ENCODE measurements around the gene RANBP3L.
"Not testable (repeated sequence)": the region's sequence is repeated elsewhere in the genome, so short reads cannot be mapped to it uniquely, and the experiment has no call there.

The RANBP3L gene, protein sequence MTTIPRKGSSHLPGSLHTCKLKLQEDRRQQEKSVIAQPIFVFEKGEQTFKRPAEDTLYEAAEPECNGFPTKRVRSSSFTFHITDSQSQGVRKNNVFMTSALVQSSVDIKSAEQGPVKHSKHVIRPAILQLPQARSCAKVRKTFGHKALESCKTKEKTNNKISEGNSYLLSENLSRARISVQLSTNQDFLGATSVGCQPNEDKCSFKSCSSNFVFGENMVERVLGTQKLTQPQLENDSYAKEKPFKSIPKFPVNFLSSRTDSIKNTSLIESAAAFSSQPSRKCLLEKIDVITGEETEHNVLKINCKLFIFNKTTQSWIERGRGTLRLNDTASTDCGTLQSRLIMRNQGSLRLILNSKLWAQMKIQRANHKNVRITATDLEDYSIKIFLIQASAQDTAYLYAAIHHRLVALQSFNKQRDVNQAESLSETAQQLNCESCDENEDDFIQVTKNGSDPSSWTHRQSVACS

DNA sequence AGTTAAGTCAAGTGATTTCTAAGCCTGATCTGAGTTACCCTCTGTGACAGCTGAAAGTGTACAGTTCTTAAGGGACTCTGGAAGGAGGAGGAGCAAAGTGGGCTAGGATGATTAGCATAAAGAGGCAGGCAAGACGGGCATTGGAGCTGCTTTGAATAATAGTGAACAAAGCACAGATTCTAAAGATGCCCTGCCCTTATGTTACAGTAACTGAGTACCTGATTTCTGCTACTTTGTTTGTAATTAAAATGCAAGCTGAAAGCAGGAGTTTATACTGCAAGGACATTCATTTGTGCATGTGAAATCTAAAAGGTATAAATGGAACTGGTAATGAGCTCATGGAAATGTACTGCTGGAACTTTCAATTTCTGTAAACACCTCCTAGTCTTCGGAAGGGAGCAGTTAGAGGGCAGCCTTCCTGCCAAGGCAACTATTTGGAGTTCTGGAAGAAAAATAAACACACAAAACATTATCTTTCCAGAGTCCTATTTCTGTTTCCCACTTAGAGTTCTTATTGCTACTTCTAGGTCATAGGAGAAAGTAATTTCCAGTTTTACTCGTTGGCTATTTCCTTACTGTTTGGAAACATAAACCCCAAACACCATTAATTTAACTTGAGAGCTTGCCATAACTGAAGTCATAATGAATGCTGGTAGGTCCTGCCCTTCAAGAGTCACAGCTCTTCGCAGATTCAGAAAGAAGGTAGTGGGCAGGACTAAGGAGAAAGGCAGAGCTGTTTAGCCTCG, at the start of gene RANBP3L:
Gene RANBP3L (minus strand): TSS at position 45 of the 746 bp plus-strand sequence. CDS start 486 bp downstream, outside the sequence.
- no peak for DNase-seq

DNA sequence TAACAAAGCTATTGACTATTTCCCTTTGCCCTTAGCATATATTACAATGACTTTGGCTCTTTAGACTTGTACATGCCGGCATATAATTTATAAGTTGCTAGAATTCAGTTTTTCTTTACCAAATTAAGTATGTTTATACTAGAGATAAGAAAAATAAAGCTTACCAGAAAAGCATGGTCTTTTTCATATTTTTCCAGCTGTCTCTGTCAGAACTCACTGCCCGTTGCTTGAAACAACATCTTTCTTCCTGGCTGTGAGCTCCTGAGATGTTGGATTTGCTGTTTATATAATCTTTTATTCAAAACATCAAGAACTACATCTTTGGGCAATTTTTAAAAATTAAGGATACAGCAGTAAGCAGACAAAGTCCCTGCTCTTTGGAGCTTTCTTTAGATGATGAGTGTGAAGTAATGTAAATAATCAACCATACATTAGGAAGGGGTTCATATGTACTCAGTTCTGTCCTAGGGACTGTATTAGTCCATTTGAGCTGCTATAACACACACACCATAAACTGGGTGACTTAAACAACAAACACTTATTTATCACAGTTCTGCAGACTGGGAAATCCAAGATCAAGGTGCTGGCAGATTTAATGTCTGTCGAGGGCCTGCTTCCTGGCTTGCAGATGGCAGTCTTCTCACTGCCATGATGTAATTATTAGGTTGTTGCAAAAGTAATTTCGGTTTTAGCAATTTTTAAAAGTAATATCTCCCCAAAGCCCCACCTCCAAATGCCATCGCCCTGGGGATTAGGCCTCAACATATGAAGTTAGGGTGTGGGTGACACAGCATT, 45.4 kb upstream of the RANBP3L start:
- DNase-seq = no peak

DNA sequence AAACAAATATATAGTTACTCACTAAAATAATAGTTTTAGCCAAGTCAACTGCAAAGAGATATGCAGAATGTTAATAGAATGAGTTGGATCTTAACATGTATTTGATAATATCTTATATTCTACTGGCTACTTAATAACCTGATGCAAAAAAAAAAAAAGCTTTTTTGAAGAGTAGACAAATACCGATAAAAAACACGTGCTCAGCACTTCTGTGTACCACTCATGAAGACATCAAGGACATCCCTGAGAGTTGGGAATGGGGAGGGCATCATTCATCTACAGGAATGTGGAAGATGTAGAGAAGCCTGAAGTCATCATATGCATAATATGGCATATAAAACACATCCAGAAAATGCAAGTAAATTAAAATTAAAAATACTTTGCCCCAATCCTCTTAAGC, 43.2 kb upstream of the RANBP3L start:
- no peak for DNase-seq

GRCh38 chr5:36341720-36342119, 40.0 kb upstream of the RANBP3L start:
- DNase-seq = not testable (repeated sequence)

DNA sequence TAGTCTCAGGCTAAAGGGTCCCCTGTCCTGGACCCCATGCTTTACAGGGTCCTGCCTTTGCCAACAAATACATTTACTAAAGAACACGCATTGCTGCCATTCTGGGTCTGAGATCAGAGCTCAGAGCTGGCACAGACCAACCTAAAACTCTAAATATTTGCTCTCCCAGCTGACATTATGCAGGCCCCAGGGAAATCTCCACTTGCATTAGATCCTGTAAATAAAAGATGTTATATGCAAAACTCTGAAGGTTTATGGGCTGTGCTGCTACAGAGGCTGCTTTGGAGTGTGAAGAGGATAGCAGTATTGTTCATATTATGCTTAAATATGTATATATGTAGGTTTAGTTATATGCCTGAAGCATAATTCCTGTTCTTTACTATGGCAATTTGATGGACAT, 35.9 kb upstream of the RANBP3L start:
- DNase-seq = no peak

- no peak for DNase-seq
Observed at GRCh38 chr5:36334315-36334714, 32.6 kb upstream of the RANBP3L start.

DNA sequence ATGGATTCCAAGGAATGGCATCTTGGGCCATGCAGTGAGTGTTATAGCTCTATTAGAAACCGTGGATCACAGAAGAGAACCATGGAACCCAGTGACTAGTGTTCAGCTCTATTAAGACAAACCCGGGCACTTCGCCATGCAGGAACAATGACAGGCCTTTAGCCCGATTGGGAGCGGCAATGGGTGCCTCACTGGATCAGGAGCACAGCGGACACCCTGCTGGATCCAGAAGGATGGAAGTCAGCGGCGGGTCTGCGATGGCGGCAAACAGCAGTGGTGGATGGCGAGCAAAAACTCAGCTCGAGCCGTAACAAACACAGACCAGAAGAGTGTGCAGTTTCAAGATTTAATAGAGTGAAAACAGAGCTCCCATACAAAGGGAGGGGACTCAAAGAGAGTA, 31.0 kb upstream of the RANBP3L start:
- not testable (repeated sequence) for DNase-seq

GRCh38 chr5:36325196-36325595, 23.5 kb upstream of the RANBP3L start:
- no peak for DNase-seq

DNA sequence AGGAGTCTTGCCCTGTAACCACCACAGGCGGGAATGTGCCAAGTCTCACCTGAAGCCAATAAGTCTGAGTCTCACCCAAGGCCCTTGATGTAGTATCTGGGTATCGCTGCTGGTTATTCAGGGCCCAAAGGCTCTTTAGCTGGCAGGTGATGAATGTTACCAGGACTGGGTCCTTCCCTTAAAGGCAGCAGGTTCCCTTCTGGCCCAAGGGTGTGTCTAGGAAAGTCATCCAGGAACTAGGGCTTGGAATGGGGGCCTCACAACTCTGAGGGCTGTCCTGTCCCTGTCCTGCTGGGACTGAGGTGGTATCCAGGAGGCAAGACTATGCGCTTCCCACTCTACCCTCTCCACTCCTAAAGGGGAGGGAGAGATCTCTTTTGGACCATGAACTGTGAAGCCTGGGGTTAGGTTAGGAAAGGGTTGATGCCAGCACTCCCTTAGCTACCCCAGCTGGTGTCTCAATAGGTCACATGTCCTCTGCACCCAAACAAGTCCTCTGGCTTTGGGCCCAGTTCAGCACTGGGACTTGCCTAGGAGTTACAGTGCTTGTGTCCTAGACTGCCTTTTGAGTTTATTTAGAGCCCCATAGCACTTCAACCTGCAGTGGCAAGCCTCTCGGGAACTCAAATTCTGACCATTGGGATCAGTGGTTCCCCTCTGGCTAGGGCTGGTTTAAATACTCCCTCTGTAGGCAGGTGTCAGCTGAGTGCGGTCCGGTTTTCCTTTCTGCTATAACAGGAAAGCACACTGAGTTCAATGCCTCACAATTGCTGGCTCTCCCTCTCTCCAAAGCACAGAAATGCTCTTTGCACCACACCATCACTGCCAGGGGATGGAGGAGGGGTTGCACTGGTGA, 22.5 kb upstream of the RANBP3L start:
- DNase-seq = no peak

DNA sequence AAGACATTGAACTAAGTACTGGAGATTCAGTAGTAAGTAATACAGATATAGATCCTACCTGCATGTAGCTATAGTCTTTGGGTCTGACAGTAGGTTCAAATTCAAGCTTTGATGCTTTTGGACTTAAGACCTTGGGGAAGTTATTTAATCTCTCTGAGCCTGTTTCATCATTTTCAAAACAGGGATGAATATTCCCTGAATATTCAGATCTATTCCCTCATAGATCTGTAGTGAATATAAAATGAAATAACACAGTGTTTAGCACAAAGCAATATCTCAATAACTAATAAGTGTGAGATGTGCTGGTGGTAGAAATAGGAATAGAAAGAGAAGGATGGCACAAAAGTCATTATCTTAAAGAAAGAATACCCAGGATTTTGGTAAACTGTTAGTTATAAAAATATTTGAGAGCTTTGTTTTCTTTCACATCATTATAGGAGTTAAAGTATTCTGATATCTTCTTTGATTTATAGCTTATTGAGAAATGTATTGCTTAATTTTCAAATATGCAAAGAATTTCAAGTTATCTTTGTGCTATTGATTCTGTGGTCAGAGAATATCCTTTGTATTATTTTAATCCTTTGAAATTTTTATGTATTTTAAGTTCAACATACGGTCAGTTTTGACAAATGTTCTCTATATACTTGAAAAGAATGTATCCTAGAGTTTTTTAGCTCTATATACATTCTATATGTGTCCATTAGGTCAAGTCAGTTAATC, 11.4 kb upstream of the RANBP3L start:
- DNase-seq = no peak

GRCh38 chr5:36311956-36312355, 10.3 kb upstream of the RANBP3L start:
- no peak for DNase-seq

- DNase-seq = no peak
Observed at GRCh38 chr5:36310138-36310537, 8.4 kb upstream of the RANBP3L start.

DNA sequence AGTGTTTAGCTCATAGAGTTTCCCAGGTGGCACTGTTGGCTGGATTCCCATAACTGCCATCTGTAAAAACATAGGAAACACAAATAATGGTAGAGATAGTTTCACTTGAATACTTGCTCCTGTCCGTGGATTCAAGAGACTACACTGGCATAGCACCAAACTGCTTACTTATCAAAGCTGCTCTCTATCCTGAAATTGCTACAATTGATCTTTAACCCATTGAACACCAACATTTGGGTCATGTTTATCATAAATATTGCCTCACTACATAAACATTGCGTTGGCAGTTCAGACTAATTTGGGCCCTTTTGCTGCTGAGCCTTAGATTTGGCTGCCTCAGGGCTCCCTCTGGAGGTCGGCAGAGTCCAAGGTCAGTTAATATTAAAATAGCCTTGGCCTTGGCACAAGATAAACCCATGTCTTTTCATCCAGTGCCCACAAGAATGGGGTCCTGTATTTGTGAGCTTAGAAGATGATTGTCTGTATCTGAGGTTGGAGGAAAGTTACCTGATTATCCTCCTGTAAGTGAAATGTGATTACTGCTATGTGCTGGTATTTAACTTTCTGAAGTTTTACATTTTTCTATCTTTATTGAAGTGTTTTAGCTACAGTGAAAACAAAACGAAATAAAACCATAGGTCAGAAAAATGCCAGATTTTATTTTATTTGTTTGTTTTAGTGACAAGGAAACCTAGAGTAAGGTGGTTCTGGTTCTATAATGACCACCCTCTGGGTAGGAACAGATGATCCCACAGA, 4.0 kb upstream of the RANBP3L start:
- DNase-seq = peak; percentile 37

- no peak for DNase-seq
Observed at GRCh38 chr5:36304095-36304805, 2.5 kb upstream of the RANBP3L start.

DNA sequence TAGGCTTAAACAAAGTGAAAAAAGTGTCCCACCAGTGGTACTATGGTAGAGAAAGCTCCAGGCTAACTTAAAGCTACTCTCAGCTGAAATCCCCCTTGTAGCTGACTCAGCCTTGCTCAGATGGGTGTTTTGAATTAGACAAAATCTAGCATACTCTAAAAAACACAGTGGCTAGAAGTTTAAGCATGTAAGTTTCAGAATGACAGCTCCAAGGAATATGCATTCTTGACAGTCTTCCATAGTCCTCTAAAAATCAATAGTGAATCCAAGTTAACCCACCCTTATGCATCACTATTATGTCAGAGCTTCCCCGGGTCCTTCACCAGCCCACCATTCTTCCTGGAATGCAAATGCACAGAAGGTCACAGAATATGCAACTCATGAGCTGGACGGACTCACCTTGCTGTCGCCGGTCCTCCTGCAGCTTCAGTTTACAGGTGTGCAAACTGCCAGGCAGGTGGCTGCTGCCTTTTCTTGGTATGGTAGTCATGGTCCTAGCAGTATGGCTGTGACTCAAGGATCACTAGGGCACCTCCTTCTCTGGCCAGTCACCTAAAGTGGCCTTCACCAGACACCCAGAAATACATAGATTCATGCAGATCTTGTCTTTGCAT, 668 bp downstream of the RANBP3L start:
- no peak for DNase-seq

DNA sequence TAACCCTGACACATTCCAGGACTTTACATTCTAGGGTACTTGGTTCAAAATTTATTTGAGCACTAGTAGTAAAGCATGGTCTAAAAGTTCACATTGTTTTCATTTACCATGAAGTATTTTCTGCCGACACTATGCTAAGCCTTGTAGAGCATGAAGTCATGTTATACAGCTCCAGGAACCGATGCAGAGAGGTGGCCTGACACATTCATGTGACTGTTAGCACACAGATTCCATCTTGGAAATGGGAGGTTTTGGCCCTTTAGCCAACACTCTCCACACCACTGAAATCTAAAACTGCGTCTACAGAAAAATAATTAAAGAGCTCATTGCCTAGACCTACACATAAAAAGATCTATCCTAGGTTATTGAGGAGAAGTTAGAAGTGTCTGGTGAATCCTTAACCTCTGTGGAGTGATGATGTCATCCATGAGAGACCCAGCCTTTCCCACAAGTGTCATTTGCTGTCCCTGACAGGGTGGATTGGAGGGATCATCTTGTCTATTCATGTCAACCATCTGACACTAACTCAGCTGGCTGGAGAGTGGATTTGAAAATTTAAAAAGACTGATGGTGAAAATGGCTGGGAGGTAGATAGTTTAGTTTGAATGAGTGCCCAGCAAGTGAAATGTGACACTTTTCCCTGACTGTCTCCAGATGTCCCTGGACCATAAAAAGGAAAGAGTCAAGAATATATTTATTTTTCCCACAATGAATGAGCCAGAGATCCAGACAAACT, 1.3 kb downstream of the RANBP3L start:
- no peak for DNase-seq

- DNase-seq = no peak
Observed at GRCh38 chr5:36298552-36298951, 3.1 kb downstream of the RANBP3L start.

GRCh38 chr5:36297653-36298052, 4.0 kb downstream of the RANBP3L start:
- no peak for DNase-seq
